ENCODE data around the gene CFAP206. TPM values are rescaled to one million over a fixed set of nuclear protein-coding genes. Genes with fewer than 3 reads are reported as not detected.

The CFAP206 gene
- total RNA-seq (2014; rRNA removed; shearing (Covaris generic)): not detected in 2 replicates

GRCh38 chr6:87407901-87408720, at the start of gene CFAP206:
TSS of gene CFAP206 (plus strand) at chr6:87407972. CDS start at chr6:87409840, 1,868 bp downstream.
- H3K9me3 ChIP-seq (replicated peaks): no peaks in the 10 kb centered on the region
- DNase-seq (ENCODE audit: low read depth in 1 of 2, low spot score in 2 of 2): peak; percentile 78 to 94
- H3K27ac ChIP-seq: peak within 1 kb of the TSS; percentile 61
- no peaks in the 10 kb centered on the region for H3K27me3 ChIP-seq (replicated peaks)
- no peaks in the 10 kb centered on the region; the same call in 1 of the 2 replicates for H3K4me1 ChIP-seq (replicated peaks)
- H3K4me3 ChIP-seq: peak within 1 kb of the TSS; percentile 85
- no peaks in the 10 kb centered on the region for H3K36me3 ChIP-seq

GRCh38 chr6:87364602-87365252, 43.0 kb upstream of the CFAP206 start:
- Histone ChIP-seq H3K27me3 (replicated peaks) (no peaks in the 10 kb centered on the region), H3K36me3 (no peaks in the 10 kb centered on the region), H3K4me3 (no peak overlapping the region), H3K27ac (no peak overlapping the region), H3K4me1 (replicated peaks) (no peaks in the 10 kb centered on the region), H3K9me3 (replicated peaks) (no peaks in the 10 kb centered on the region; the same call in 1 of the 2 replicates)
- DNase-seq (ENCODE audit: low read depth in 1 of 2, low spot score in 2 of 2): no peak

- Histone ChIP-seq H3K36me3 (no peaks in the 10 kb centered on the region), H3K27ac (no peak overlapping the region), H3K27me3 (replicated peaks) (no peaks in the 10 kb centered on the region), H3K4me3 (no peak overlapping the region), H3K4me1 (replicated peaks) (no peaks in the 10 kb centered on the region), H3K9me3 (replicated peaks) (no peaks in the 10 kb centered on the region; the same call in 1 of the 2 replicates)
- DNase-seq (ENCODE audit: low read depth in 1 of 2, low spot score in 2 of 2): no peak
Observed at GRCh38 chr6:87366072-87366827, 41.5 kb upstream of the CFAP206 start.

- no peak overlapping the region for H3K4me3 ChIP-seq
- H3K27me3 ChIP-seq (replicated peaks): no peaks in the 10 kb centered on the region
- DNase-seq (ENCODE audit: low read depth in 1 of 2, low spot score in 2 of 2): no peak
- H3K4me1 ChIP-seq (replicated peaks): no peaks in the 10 kb centered on the region
- H3K36me3 ChIP-seq: no peaks in the 10 kb centered on the region
- H3K9me3 ChIP-seq (replicated peaks): no peaks in the 10 kb centered on the region; the same call in 1 of the 2 replicates
- H3K27ac ChIP-seq: no peak overlapping the region
Observed at GRCh38 chr6:87366899-87367298, 40.9 kb upstream of the CFAP206 start.

- DNase-seq (ENCODE audit: low read depth in 1 of 2, low spot score in 2 of 2): no peak
- no peaks in the 10 kb centered on the region for H3K4me1 ChIP-seq (replicated peaks)
- no peak overlapping the region for H3K27ac ChIP-seq
- no peak overlapping the region for H3K4me3 ChIP-seq
- H3K36me3 ChIP-seq: no peaks in the 10 kb centered on the region
- no peaks in the 10 kb centered on the region for H3K27me3 ChIP-seq (replicated peaks)
- H3K9me3 ChIP-seq (replicated peaks): no peaks in the 10 kb centered on the region
Observed at GRCh38 chr6:87373377-87373776, 34.4 kb upstream of the CFAP206 start.

- DNase-seq (ENCODE audit: low read depth in 1 of 2, low spot score in 2 of 2): no peak
- H3K27me3 ChIP-seq (replicated peaks): no peaks in the 10 kb centered on the region
- H3K36me3 ChIP-seq: no peaks in the 10 kb centered on the region
- no peak overlapping the region for H3K4me3 ChIP-seq
- no peak overlapping the region for H3K27ac ChIP-seq
- H3K4me1 ChIP-seq (replicated peaks): no peaks in the 10 kb centered on the region
- H3K9me3 ChIP-seq (replicated peaks): no peaks in the 10 kb centered on the region
Observed at GRCh38 chr6:87375315-87375714, 32.5 kb upstream of the CFAP206 start.

GRCh38 chr6:87376643-87377042, 31.1 kb upstream of the CFAP206 start:
- no peak for DNase-seq (ENCODE audit: low read depth in 1 of 2, low spot score in 2 of 2)
- Histone ChIP-seq H3K9me3 (replicated peaks) (no peaks in the 10 kb centered on the region), H3K4me1 (replicated peaks) (no peaks in the 10 kb centered on the region), H3K4me3 (no peak overlapping the region), H3K27ac (no peak overlapping the region), H3K27me3 (replicated peaks) (no peaks in the 10 kb centered on the region), H3K36me3 (no peaks in the 10 kb centered on the region)

- no peaks in the 10 kb centered on the region for H3K36me3 ChIP-seq
- DNase-seq (ENCODE audit: low read depth in 1 of 2, low spot score in 2 of 2): no peak
- no peaks in the 10 kb centered on the region for H3K9me3 ChIP-seq (replicated peaks)
- H3K4me1 ChIP-seq (replicated peaks): no peaks in the 10 kb centered on the region; the same call in 1 of the 2 replicates
- no peak overlapping the region for H3K4me3 ChIP-seq
- H3K27me3 ChIP-seq (replicated peaks): no peaks in the 10 kb centered on the region
- H3K27ac ChIP-seq: no peak overlapping the region
Observed at GRCh38 chr6:87378947-87379346, 28.8 kb upstream of the CFAP206 start.

- no peaks in the 10 kb centered on the region for H3K36me3 ChIP-seq
- no peak for DNase-seq (ENCODE audit: low read depth in 1 of 2, low spot score in 2 of 2)
- no peak overlapping the region for H3K27ac ChIP-seq
- no peak overlapping the region for H3K4me3 ChIP-seq
- no peaks in the 10 kb centered on the region for H3K9me3 ChIP-seq (replicated peaks)
- H3K4me1 ChIP-seq (replicated peaks): no peaks in the 10 kb centered on the region; the same call in 1 of the 2 replicates
- H3K27me3 ChIP-seq (replicated peaks): no peaks in the 10 kb centered on the region
Observed at GRCh38 chr6:87382861-87383260, 24.9 kb upstream of the CFAP206 start.

GRCh38 chr6:87384038-87384437, 23.7 kb upstream of the CFAP206 start:
- H3K4me1 ChIP-seq (replicated peaks): no peaks in the 10 kb centered on the region; the same call in 1 of the 2 replicates
- no peak overlapping the region for H3K27ac ChIP-seq
- no peak for DNase-seq (ENCODE audit: low read depth in 1 of 2, low spot score in 2 of 2)
- H3K9me3 ChIP-seq (replicated peaks): no peaks in the 10 kb centered on the region
- H3K4me3 ChIP-seq: no peak overlapping the region
- no peaks in the 10 kb centered on the region for H3K36me3 ChIP-seq
- no peaks in the 10 kb centered on the region for H3K27me3 ChIP-seq (replicated peaks)

- H3K27ac ChIP-seq: no peak overlapping the region
- no peaks in the 10 kb centered on the region for H3K9me3 ChIP-seq (replicated peaks)
- H3K4me1 ChIP-seq (replicated peaks): no peaks in the 10 kb centered on the region; the same call in 1 of the 2 replicates
- no peak overlapping the region for H3K4me3 ChIP-seq
- no peak for DNase-seq (ENCODE audit: low read depth in 1 of 2, low spot score in 2 of 2)
- no peaks in the 10 kb centered on the region for H3K27me3 ChIP-seq (replicated peaks)
- H3K36me3 ChIP-seq: no peaks in the 10 kb centered on the region
Observed at GRCh38 chr6:87384449-87384848, 23.3 kb upstream of the CFAP206 start.

- Histone ChIP-seq H3K27me3 (replicated peaks) (no peaks in the 10 kb centered on the region), H3K4me3 (no peak overlapping the region), H3K9me3 (replicated peaks) (no peaks in the 10 kb centered on the region), H3K4me1 (replicated peaks) (no peaks in the 10 kb centered on the region), H3K27ac (no peak overlapping the region), H3K36me3 (no peaks in the 10 kb centered on the region)
- no peak for DNase-seq (ENCODE audit: low read depth in 1 of 2, low spot score in 2 of 2)
Observed at GRCh38 chr6:87391334-87391733, 16.4 kb upstream of the CFAP206 start.

GRCh38 chr6:87393026-87393622, 14.6 kb upstream of the CFAP206 start:
- no peaks in the 10 kb centered on the region for H3K27me3 ChIP-seq (replicated peaks)
- no peaks in the 10 kb centered on the region for H3K9me3 ChIP-seq (replicated peaks)
- no peaks in the 10 kb centered on the region for H3K4me1 ChIP-seq (replicated peaks)
- H3K4me3 ChIP-seq: no peak overlapping the region
- no peak overlapping the region for H3K27ac ChIP-seq
- no peaks in the 10 kb centered on the region for H3K36me3 ChIP-seq
- DNase-seq (ENCODE audit: low read depth in 1 of 2, low spot score in 2 of 2): peak in 1 of 2 experiments; percentile 67

Measured in SJSA1 (cell line).